IMR-90 (cell line): ENCODE measurements around the gene ATG10. TPM values are rescaled to one million over a fixed set of nuclear protein-coding genes. Genes with fewer than 3 reads are reported as not detected.

Experiments
- ATAC-seq: fragments of 200-7000 bp; cut with Tn5 transposase; 2 replicates; pipeline ENCODE4 v1.9.1; 2020; ENCODE audit warnings: low read depth, mild to moderate bottlenecking, moderate library complexity
- BruUV-seq: library from RNA; stranded (reverse); fragments of 400-500 nt; replicated peaks from 2 replicates; lab custom pipeline; 2021; lab: Mats Ljungman, UMichigan
- CTCF ChIA-PET: fragments of 300-600 bp; formaldehyde crosslinking; extraction: SDS; loops from one replicate; lab custom pipeline; 2021; ENCODE audit warnings: antibody characterized with exemption; lab: Yijun Ruan, JAX
- POLR2A ChIA-PET: fragments of 300-600 bp; sonication (Branson Sonifier 250); formaldehyde crosslinking; loops from one replicate; lab custom pipeline; 2022; ENCODE audit warnings: antibody characterized with exemption; ENCODE audit not compliant: unreplicated experiment; lab: Charles Lee
- DNase-seq: peaks from one replicate; pipeline ENCODE4 v3.0.0; 2013
- H2AFZ ChIP-seq: replicated peaks from 2 replicates; pipeline ENCODE3; 2013; ENCODE audit warnings: low read length, mild to moderate bottlenecking; ENCODE audit not compliant: poor library complexity
- H2AK5ac ChIP-seq: 2 replicates; pipeline ENCODE4 v1.6.1; 2013; ENCODE audit warnings: low read depth, low read length, inconsistent platforms
- H2AK9ac ChIP-seq: replicated peaks from 2 replicates; pipeline ENCODE3; 2013; ENCODE audit warnings: mild to moderate bottlenecking, low read depth, low read length, moderate library complexity; ENCODE audit not compliant: poor library complexity
- H2BK120ac ChIP-seq: 2 replicates; pipeline ENCODE4 v1.6.1; 2013; ENCODE audit warnings: low read depth, low read length, inconsistent platforms
- H2BK15ac ChIP-seq: 3 replicates; pipeline ENCODE4 v1.6.1; 2013; ENCODE audit warnings: low read depth, low read length, inconsistent platforms
- H2BK20ac ChIP-seq: 2 replicates; pipeline ENCODE4 v1.6.1; 2013; ENCODE audit warnings: low read depth, mild to moderate bottlenecking, inconsistent platforms, low read length, moderate library complexity
- H2BK5ac ChIP-seq: 2 replicates; pipeline ENCODE4 v1.6.1; 2013; ENCODE audit warnings: mild to moderate bottlenecking, low read depth, low read length, inconsistent platforms; ENCODE audit not compliant: poor library complexity, severe bottlenecking
- H3K14ac ChIP-seq: replicated peaks from 2 replicates; pipeline ENCODE4 v1.6.1; 2013; ENCODE audit warnings: low read depth, low read length, inconsistent platforms
- H3K18ac ChIP-seq: 2 replicates; pipeline ENCODE4 v1.6.1; 2013; ENCODE audit warnings: low read depth, low read length, control low read depth
- H3K23ac ChIP-seq: 2 replicates; pipeline ENCODE4 v1.6.1; 2013; ENCODE audit warnings: low read depth, low read length, inconsistent platforms
- H3K27ac ChIP-seq: 2 replicates; pipeline ENCODE4 v1.5.1; 2013; ENCODE audit warnings: mild to moderate bottlenecking, control low read depth, low read length; ENCODE audit not compliant: insufficient read depth
- H3K27me3 ChIP-seq: 2 replicates; pipeline ENCODE4 v1.6.1; 2013; ENCODE audit warnings: low read length; ENCODE audit not compliant: control insufficient read depth, insufficient read depth
- H3K36me3 ChIP-seq: 2 replicates; pipeline ENCODE4 v1.6.1; 2013; ENCODE audit warnings: low read length, mixed read lengths; ENCODE audit not compliant: control insufficient read depth, insufficient read depth
- H3K4ac ChIP-seq: 2 replicates; pipeline ENCODE4 v1.6.1; 2013; ENCODE audit warnings: low read depth, low read length, inconsistent platforms
- H3K4me1 ChIP-seq: 2 replicates; pipeline ENCODE4 v1.6.1; 2013; ENCODE audit warnings: low read length, mixed read lengths; ENCODE audit not compliant: control insufficient read depth, insufficient read depth
- H3K4me2 ChIP-seq: 2 replicates; pipeline ENCODE4 v1.6.1; 2013; ENCODE audit warnings: low read depth, mild to moderate bottlenecking, control low read depth, low read length, moderate library complexity
- H3K4me3 ChIP-seq: 2 replicates; pipeline ENCODE4 v1.5.1; 2013; ENCODE audit warnings: low read depth, mild to moderate bottlenecking, control low read depth, low read length, moderate library complexity; ENCODE audit not compliant: insufficient read depth
- H3K56ac ChIP-seq: 2 replicates; pipeline ENCODE4 v1.6.1; 2013; ENCODE audit warnings: low read length, inconsistent platforms; ENCODE audit not compliant: insufficient read depth; ENCODE audit errors: extremely low read depth
- H3K79me1 ChIP-seq, 2 experiments: 2 replicates each; pipeline ENCODE4 v1.6.1; 2013; ENCODE audit warnings: low read length in 2 of 2, inconsistent platforms in 1 of 2, low read depth in 1 of 2
- H3K9ac ChIP-seq: 2 replicates; pipeline ENCODE4 v1.6.1; 2013; ENCODE audit warnings: low read depth, low read length, control low read depth
- H3K9me1 ChIP-seq: 2 replicates; pipeline ENCODE4 v1.6.1; 2013; ENCODE audit warnings: low read length, inconsistent platforms; ENCODE audit not compliant: insufficient read depth
- H3K9me3 ChIP-seq: 2 replicates; pipeline ENCODE4 v1.6.1; 2013; ENCODE audit warnings: low read length; ENCODE audit not compliant: control insufficient read depth, insufficient read depth
- H4K20me1 ChIP-seq: 2 replicates; pipeline ENCODE4 v1.6.1; 2013; ENCODE audit warnings: low read length, inconsistent platforms; ENCODE audit not compliant: insufficient read depth
- H4K5ac ChIP-seq: 2 replicates; pipeline ENCODE4 v1.6.1; 2013; ENCODE audit warnings: mild to moderate bottlenecking, low read depth, low read length, control low read depth
- H4K8ac ChIP-seq, 2 experiments: 2 replicates each; pipeline ENCODE4 v1.6.1; 2013; ENCODE audit warnings: low read depth in 2 of 2, low read length in 2 of 2, control low read depth in 1 of 2, inconsistent platforms in 1 of 2
- H4K91ac ChIP-seq: 2 replicates; pipeline ENCODE4 v1.6.1; 2013; ENCODE audit warnings: low read depth, low read length, inconsistent platforms; ENCODE audit not compliant: insufficient read depth
- BHLHE40 ChIP-seq: fragments of 150-350 bp; IDR thresholded peaks from 2 replicates; pipeline ENCODE4 v1.6.1; 2016; ENCODE audit warnings: mild to moderate bottlenecking, low read depth, low read length
- RCOR1 ChIP-seq: IDR thresholded peaks from 2 replicates; pipeline ENCODE4 v1.6.1; 2012; ENCODE audit warnings: mild to moderate bottlenecking, low read length, improper control_type of control experiment; ENCODE audit not compliant: insufficient replicate concordance
- SMC3 ChIP-seq: fragments of 150-350 bp; IDR thresholded peaks from 2 replicates; pipeline ENCODE4 v1.6.1; 2016; ENCODE audit warnings: low read depth, mild to moderate bottlenecking, antibody characterized with exemption, low read length, moderate library complexity
- WGBS, 2 experiments: methylation state at CpG; one replicate each; pipeline versions ENCODE4 v1.1.5 to v1.1.7; 2013; ENCODE audit warnings: missing lambda C conversion rate in 2 of 2; ENCODE audit not compliant: insufficient read length in 1 of 2; ENCODE audit errors: extremely low coverage in 2 of 2; 5-methylcytosine and 5-hydroxymethylcytosine counted together
- dilution Hi-C: fragments of 300-500 bp; cut with HindIII; formaldehyde crosslinking; loops from one replicate; pipeline ENCODE4 v1.14.3; 2018; ENCODE audit warnings: low sequenced_read_pairs; ENCODE audit not compliant: unreplicated experiment
- in situ Hi-C: fragments of 300-500 bp; cut with MboI; formaldehyde crosslinking; loops from 3 replicates; pipeline ENCODE4 v1.14.3; 2019; ENCODE audit warnings: low sequenced_read_pairs, inconsistent platforms, mixed read lengths
- intact Hi-C: fragments of 100-400 bp; cut with micrococcal nuclease; formaldehyde crosslinking; loops from 2 replicates; pipeline ENCODE4 v1.10.0; 2022
- polyA plus RNA-seq, 3 experiments: library from polyadenylated mRNA; depleted of rRNA; stranded (reverse); fragments of >200 nt; gene quantifications; 2 replicates each; pipeline ENCODE4 v1.2.3, GENCODE V29; 2012; ENCODE audit warnings: low replicate concordance in 1 of 3
- total RNA-seq: library from RNA; depleted of rRNA; stranded (reverse); fragments of >200 nt; gene quantifications from 2 replicates; pipeline ENCODE4 v1.2.3, GENCODE V29; 2012
- TF ChIP-seq, protein P1 (sequence below): conservative IDR thresholded peaks from 2 replicates; pipeline ENCODE4 v1.5.1; 2012; ENCODE audit warnings: mild to moderate bottlenecking, low read depth, low read length, improper control_type of control experiment
- TF ChIP-seq, protein P2 (sequence below): fragments of 150-350 bp; IDR thresholded peaks from 2 replicates; pipeline ENCODE4 v1.6.1; 2016; ENCODE audit warnings: low read depth, mild to moderate bottlenecking, low read length, moderate library complexity, borderline replicate concordance

Gene ATG10
- total and polyA plus RNA-seq, 2 of the 4 experiments (the other 2 are of a cell fraction), result 3.4 to 8.1 TPM

DNA sequence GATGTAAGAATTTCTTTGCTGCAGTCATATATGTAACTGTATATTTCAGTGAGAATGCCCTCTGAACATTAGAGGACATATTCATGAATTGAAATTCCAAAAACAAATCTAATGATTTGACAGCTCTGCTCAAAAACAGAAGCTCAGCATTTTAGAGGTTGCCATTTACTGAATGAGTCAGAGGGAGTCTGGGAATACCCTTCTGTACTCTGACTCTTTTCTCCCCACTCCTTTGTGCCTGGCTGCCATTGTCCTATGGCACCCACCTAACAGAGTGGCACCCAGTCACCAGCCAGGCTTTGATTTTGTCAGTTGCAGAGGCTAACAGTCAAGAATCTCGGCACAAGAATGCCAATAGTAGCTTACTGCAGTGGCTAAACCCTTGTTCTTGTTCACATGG, 133.6 kb downstream of the ATG10 start:
- POLR2A ChIA-PET, result no interaction called here

More for the DNA sequence above, 133.6 kb downstream of the ATG10 start:
- dilution Hi-C loops (no loop called here), intact Hi-C loops (loop anchor here (5.0 kb wide), 1 partner anchor 62 kb away; no protein-coding TSS in a partner anchor), in situ Hi-C loops (no loop called here)
- no peak overlapping the region for H2AK9ac ChIP-seq
- H3K4me3 ChIP-seq, result no peak overlapping the region
- no peaks in the 10 kb centered on the region for H3K9me3 ChIP-seq
- H3K27ac ChIP-seq, result no peak overlapping the region
- no peak overlapping the region for H3K4ac ChIP-seq
- no peak overlapping the region for H3K23ac ChIP-seq
- no peak overlapping the region for H2AFZ ChIP-seq
- no peak overlapping the region for H2BK20ac ChIP-seq
- no peaks in the 10 kb centered on the region for H3K4me1 ChIP-seq
- no peaks in the 10 kb centered on the region for H4K20me1 ChIP-seq
- DNase-seq (peak; percentile 20), ATAC-seq (no peak)
- no peaks in the 10 kb centered on the region for H3K9me1 ChIP-seq
- no peaks in the 10 kb centered on the region for H3K79me1 ChIP-seq
- H3K18ac ChIP-seq, result no peak overlapping the region
- CTCF ChIA-PET, result interaction anchor here (1.1 to 2.1 kb wide), 2 partner anchors 10 to 13 kb away, joined by 4 to 7 read pairs; no protein-coding TSS in a partner anchor
- no peak overlapping the region for H2BK15ac ChIP-seq
- no peak overlapping the region for H3K56ac ChIP-seq
- no peak overlapping the region for H3K14ac ChIP-seq
- no peak overlapping the region for H2BK5ac ChIP-seq
- WGBS, 2 experiments, result no CpG with 5 or more reads among the region's 1 CpG
- TF ChIP-seq, protein P1, sequence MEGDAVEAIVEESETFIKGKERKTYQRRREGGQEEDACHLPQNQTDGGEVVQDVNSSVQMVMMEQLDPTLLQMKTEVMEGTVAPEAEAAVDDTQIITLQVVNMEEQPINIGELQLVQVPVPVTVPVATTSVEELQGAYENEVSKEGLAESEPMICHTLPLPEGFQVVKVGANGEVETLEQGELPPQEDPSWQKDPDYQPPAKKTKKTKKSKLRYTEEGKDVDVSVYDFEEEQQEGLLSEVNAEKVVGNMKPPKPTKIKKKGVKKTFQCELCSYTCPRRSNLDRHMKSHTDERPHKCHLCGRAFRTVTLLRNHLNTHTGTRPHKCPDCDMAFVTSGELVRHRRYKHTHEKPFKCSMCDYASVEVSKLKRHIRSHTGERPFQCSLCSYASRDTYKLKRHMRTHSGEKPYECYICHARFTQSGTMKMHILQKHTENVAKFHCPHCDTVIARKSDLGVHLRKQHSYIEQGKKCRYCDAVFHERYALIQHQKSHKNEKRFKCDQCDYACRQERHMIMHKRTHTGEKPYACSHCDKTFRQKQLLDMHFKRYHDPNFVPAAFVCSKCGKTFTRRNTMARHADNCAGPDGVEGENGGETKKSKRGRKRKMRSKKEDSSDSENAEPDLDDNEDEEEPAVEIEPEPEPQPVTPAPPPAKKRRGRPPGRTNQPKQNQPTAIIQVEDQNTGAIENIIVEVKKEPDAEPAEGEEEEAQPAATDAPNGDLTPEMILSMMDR, result no peak
- TF ChIP-seq, protein P2, sequence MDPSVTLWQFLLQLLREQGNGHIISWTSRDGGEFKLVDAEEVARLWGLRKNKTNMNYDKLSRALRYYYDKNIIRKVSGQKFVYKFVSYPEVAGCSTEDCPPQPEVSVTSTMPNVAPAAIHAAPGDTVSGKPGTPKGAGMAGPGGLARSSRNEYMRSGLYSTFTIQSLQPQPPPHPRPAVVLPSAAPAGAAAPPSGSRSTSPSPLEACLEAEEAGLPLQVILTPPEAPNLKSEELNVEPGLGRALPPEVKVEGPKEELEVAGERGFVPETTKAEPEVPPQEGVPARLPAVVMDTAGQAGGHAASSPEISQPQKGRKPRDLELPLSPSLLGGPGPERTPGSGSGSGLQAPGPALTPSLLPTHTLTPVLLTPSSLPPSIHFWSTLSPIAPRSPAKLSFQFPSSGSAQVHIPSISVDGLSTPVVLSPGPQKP, result no peak
- no peak for TF ChIP-seq SMC3
- TF ChIP-seq RCOR1, result no peak
- no peak for TF ChIP-seq BHLHE40
- H2BK120ac ChIP-seq, result no peak overlapping the region
- H3K9ac ChIP-seq, result no peak overlapping the region
- no peaks in the 10 kb centered on the region for H3K36me3 ChIP-seq
- no peak overlapping the region for H4K8ac ChIP-seq
- H4K5ac ChIP-seq, result no peak overlapping the region
- no TSS peak for BruUV-seq
- no peak overlapping the region for H4K91ac ChIP-seq
- no peak overlapping the region for H2AK5ac ChIP-seq
- H3K27me3 ChIP-seq, result no peaks in the 10 kb centered on the region
- H3K4me2 ChIP-seq, result no peak overlapping the region
